ENCODE results near the gene COX7A2. TPM values are rescaled to one million over a fixed set of nuclear protein-coding genes. Genes with fewer than 3 reads are reported as not detected.
A peak's percentile ranks its signal among the peaks of the same experiment; 100 is the strongest.

Gene COX7A2
- total and polyA plus RNA-seq, 2 of the 13 experiments (the other 11 are each of a cell fraction or from before 2014, with no cell fraction given) = 407 to 556 TPM

DNA sequence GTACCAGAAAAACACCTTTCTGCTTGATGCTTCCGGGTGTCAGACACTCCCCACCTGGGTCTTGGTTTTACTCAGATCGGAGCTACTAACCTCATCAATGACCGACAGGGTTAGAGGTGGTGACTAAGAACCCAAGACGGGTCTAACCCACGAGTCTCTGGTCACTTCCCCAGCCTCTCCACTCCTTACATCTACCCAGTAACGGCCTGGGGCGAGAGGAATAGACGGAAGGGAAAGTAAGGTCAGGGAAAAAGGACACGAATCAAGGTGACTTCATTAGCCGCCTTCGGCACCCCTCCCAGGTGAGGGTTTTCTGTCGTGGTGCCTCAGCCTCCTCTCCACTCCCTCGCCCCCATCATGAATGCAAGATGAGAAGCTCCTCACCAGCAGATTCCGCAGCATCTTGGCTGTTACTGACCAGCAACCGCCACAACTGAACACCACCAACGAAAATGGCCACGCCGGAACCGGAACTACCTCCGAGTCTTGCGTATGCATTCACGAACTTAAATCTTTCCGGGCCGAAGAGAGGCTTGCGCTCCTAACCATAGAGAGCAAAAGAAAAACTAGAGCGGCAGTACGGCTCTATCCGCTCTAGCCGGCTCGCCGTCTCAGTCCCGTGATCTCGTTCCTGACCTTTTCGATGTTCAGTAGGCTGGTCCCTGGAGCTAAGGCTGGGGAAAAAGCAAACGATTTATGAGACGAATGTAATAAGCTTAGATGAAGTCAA lies at the start of gene COX7A2 (continued):
- TF ChIP-seq XRCC5 (optimal IDR thresholded peaks at IDR 0.05; ENCODE audit: low read length) (peak; percentile 91), REL (CRISPR knock-in tag; conservative IDR thresholded peaks at IDR 0.05) (no peak), BCL6 (CRISPR knock-in tag; IDR thresholded peaks at IDR 0.05) (peak; percentile 38; the same call in 1 of the 2 replicates), KDM5A (IDR thresholded peaks at IDR 0.05; ENCODE audit: borderline replicate concordance, low read length) (peak; percentile 67), ARHGAP35 (CRISPR knock-in tag; IDR thresholded peaks at IDR 0.05; ENCODE audit: borderline replicate concordance) (0 out of 2 replicates have a peak, but pooled peaks have one; percentile 27), MXI1 (IDR thresholded peaks at IDR 0.05; ENCODE audit: borderline replicate concordance, low read depth, low read length) (peak; percentile 59; the same call in 1 of the 3 replicates), SP5 (CRISPR knock-in tag; IDR thresholded peaks at IDR 0.05; ENCODE audit: borderline replicate concordance, low read depth) (peak; percentile 51; the same call in 1 of the 2 replicates), KAT7 (CRISPR knock-in tag; IDR thresholded peaks at IDR 0.05; ENCODE audit: borderline replicate concordance) (peak; percentile 82), SNAPC2 (CRISPR knock-in tag; IDR thresholded peaks at IDR 0.05) (peak; percentile 26; the same call in 1 of the 2 replicates), KAT8 (CRISPR knock-in tag; IDR thresholded peaks at IDR 0.05) (peak; percentile 98), THAP11 (CRISPR knock-in tag; IDR thresholded peaks at IDR 0.05) (peak; percentile 94), TEAD3 (CRISPR knock-in tag; optimal IDR thresholded peaks at IDR 0.05; ENCODE audit: borderline replicate concordance) (peak; percentile 79), ZNF644 (CRISPR knock-in tag; IDR thresholded peaks at IDR 0.05; ENCODE audit: low read depth) (peak; percentile 60; the same call in 1 of the 2 replicates), ZNF737 (CRISPR knock-in tag; IDR thresholded peaks at IDR 0.05; ENCODE audit: borderline replicate concordance) (no peak), ZNF564 (CRISPR knock-in tag; IDR thresholded peaks at IDR 0.05) (peak; percentile 79; the same call in 1 of the 2 replicates), NR2F6 (IDR thresholded peaks at IDR 0.05) (peak; percentile 86), NR2F6 (CRISPR knock-in tag; IDR thresholded peaks at IDR 0.05) (peak; percentile 94), ZFY (CRISPR knock-in tag; IDR thresholded peaks at IDR 0.05) (peak; percentile 60; the same call in 1 of the 2 replicates), ZFX (CRISPR knock-in tag; IDR thresholded peaks at IDR 0.05; ENCODE audit: low read depth) (peak; percentile 71; the same call in 1 of the 2 replicates), TSC22D2 (CRISPR knock-in tag; IDR thresholded peaks at IDR 0.05; ENCODE audit: borderline replicate concordance) (no peak; the same call in 1 of the 2 replicates), NCOR1 (IDR thresholded peaks at IDR 0.05; ENCODE audit: borderline replicate concordance, low read length) (no peak), NFKB2 (CRISPR knock-in tag; IDR thresholded peaks at IDR 0.05; ENCODE audit: borderline replicate concordance) (peak; percentile 66; the same call in 1 of the 2 replicates), DNMT3B (CRISPR knock-in tag; conservative IDR thresholded peaks at IDR 0.05) (0 out of 2 replicates have a peak, but pooled peaks have one; percentile 42), ZSCAN12 (CRISPR knock-in tag; IDR thresholded peaks at IDR 0.05) (no peak), PITX1 (CRISPR knock-in tag; IDR thresholded peaks at IDR 0.05) (0 out of 2 replicates have a peak, but pooled peaks have one; percentile 16)
- TF ChIP-seq, protein P1, sequence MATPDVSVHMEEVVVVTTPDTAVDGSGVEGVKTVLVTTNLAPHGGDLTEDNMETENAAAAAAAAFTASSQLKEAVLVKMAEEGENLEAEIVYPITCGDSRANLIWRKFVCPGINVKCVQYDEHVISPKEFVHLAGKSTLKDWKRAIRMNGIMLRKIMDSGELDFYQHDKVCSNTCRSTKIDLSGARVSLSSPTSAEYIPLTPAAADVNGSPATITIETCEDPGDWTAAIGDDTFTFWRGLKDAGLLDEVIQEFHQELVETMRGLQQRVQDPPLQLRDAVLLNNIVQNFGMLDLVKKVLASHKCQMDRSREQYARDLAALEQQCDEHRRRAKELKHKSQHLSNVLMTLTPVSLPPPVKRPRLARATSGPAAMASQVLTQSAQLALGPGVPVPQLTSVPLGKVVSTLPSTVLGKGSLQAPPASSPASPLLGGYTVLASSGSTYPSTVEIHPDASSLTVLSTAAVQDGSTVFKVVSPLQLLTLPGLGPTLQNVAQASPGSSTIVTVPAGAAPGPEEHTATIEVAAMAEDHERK (CRISPR knock-in tag; IDR thresholded peaks at IDR 0.05; ENCODE audit: low read depth) = peak; percentile 81
- TF ChIP-seq, protein P2, sequence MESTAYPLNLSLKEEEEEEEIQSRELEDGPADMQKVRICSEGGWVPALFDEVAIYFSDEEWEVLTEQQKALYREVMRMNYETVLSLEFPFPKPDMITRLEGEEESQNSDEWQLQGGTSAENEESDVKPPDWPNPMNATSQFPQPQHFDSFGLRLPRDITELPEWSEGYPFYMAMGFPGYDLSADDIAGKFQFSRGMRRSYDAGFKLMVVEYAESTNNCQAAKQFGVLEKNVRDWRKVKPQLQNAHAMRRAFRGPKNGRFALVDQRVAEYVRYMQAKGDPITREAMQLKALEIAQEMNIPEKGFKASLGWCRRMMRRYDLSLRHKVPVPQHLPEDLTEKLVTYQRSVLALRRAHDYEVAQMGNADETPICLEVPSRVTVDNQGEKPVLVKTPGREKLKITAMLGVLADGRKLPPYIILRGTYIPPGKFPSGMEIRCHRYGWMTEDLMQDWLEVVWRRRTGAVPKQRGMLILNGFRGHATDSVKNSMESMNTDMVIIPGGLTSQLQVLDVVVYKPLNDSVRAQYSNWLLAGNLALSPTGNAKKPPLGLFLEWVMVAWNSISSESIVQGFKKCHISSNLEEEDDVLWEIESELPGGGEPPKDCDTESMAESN (CRISPR knock-in tag; conservative IDR thresholded peaks at IDR 0.05) = 0 out of 2 replicates have a peak, but pooled peaks have one; percentile 39

Measured in HepG2 (cell line).